ENCODE measurements around the gene DRC3. TPM values are rescaled to one million over a fixed set of nuclear protein-coding genes. Genes with fewer than 3 reads are reported as not detected.

Gene DRC3
- total and polyA plus RNA-seq, 2 donors (not counting 1 experiment from before 2014, with no cell fraction given) = 0.17 TPM; not detected in 1

GRCh38 chr17:17978481-17979424 lies 6.1 kb downstream of the DRC3 start:
- TF ChIP-seq, protein P1, sequence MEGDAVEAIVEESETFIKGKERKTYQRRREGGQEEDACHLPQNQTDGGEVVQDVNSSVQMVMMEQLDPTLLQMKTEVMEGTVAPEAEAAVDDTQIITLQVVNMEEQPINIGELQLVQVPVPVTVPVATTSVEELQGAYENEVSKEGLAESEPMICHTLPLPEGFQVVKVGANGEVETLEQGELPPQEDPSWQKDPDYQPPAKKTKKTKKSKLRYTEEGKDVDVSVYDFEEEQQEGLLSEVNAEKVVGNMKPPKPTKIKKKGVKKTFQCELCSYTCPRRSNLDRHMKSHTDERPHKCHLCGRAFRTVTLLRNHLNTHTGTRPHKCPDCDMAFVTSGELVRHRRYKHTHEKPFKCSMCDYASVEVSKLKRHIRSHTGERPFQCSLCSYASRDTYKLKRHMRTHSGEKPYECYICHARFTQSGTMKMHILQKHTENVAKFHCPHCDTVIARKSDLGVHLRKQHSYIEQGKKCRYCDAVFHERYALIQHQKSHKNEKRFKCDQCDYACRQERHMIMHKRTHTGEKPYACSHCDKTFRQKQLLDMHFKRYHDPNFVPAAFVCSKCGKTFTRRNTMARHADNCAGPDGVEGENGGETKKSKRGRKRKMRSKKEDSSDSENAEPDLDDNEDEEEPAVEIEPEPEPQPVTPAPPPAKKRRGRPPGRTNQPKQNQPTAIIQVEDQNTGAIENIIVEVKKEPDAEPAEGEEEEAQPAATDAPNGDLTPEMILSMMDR (IDR thresholded peaks at IDR 0.05) = no peak
- no peak for TF ChIP-seq EZH2 (IDR thresholded peaks at IDR 0.05; ENCODE audit: borderline replicate concordance, insufficient read depth, low read depth, low read length, poor library complexity, severe bottlenecking)
- peaks cover 5% of the 10 kb centered on the region for H3K4me1 Mint-ChIP-seq
- DNase-seq (no peak), ATAC-seq (ENCODE audit: low read depth) (no peak)
- POLR2A ChIA-PET = no interaction called here
- no peaks in the 10 kb centered on the region for H3K79me2 ChIP-seq (ENCODE audit: control insufficient read depth, insufficient read depth, low read length)
- CTCF ChIA-PET = no interaction called here
- H3K27ac ChIP-seq (ENCODE audit: low read length in 2 of 2) = no peak overlapping the region
- no peaks in the 10 kb centered on the region for H3K27me3 ChIP-seq (replicated peaks in 1 of 4; ENCODE audit: control extremely low read depth in 1 of 4, control insufficient read depth in 3 of 4, insufficient read depth in 4 of 4, low read length in 3 of 4)
- intact Hi-C loops (cut with micrococcal nuclease) = loop anchor here (10.0 kb wide), 1 partner anchor 1996 kb away; the partner anchor contains the start of gene AKAP10
- H3K9ac ChIP-seq (ENCODE audit: low read length) = no peak overlapping the region
- H3K27ac Mint-ChIP-seq = no peak overlapping the region
- H3K9me3 ChIP-seq (ENCODE audit: control extremely low read depth in 1 of 3, control insufficient read depth in 2 of 3, insufficient read depth in 1 of 3, low read length in 2 of 3) = peaks cover 0 to 8% (median 0%) of the 10 kb centered on the region in 3 donors
- H3K4me3 ChIP-seq (ENCODE audit: control extremely low read depth in 1 of 5, extremely low read depth in 1 of 5, insufficient read depth in 1 of 5, low read depth in 2 of 5, low read length in 4 of 5) = no peak overlapping the region
- no peaks in the 10 kb centered on the region for H3K4me1 ChIP-seq (ENCODE audit: control insufficient read depth in 2 of 2, insufficient read depth in 2 of 2, low read length in 2 of 2)
- no peaks in the 10 kb centered on the region for H3K36me3 ChIP-seq (replicated peaks in 1 of 2; ENCODE audit: control extremely low read depth in 1 of 2, control insufficient read depth in 1 of 2, extremely low read depth in 1 of 2, insufficient read depth in 2 of 2, low read length in 1 of 2)
- no peaks in the 10 kb centered on the region for H3K9me3 Mint-ChIP-seq (ENCODE audit: insufficient read depth)
- H3K27me3 Mint-ChIP-seq = no peaks in the 10 kb centered on the region
- no peak overlapping the region for H3K4me2 ChIP-seq (replicated peaks; ENCODE audit: low read depth, low read length, poor library complexity, severe bottlenecking)
- 72% methylated on average over 13 of the region's 14 CpGs for WGBS (ENCODE audit: insufficient coverage)
- no peak overlapping the region for H2AFZ ChIP-seq (ENCODE audit: insufficient read depth, low read depth, low read length, poor library complexity, severe bottlenecking)
- H3K4me3 Mint-ChIP-seq = no peak overlapping the region
- no peaks in the 10 kb centered on the region for H4K20me1 ChIP-seq (ENCODE audit: control insufficient read depth, insufficient read depth, low read length, poor library complexity, severe bottlenecking)

DNA sequence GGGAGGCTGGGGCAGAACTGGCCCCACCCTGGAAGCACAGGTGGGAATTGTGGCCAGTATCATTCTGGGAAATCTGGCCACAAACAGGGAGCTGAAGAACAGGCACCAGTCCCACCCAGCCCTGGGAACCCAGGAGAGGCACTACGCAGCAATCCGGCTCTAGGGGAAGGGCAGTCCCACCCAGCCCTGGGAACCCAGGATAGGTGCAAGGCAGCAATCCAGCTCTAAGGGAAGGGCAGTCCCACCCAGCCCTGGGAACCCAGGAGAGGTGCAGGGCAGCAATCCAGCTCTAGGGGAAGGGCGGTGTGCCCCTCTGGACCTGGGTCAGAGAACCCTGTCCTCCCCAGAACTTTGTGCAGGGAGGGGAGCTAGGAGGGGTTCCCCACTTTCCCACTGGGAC lies 7.1 kb downstream of the DRC3 start:
- Mint-ChIP-seq H3K4me3 (no peak overlapping the region), H3K27me3 (no peaks in the 10 kb centered on the region), H3K27ac (no peak overlapping the region), H3K4me1 (peaks cover 5% of the 10 kb centered on the region), H3K9me3 (ENCODE audit: insufficient read depth) (no peaks in the 10 kb centered on the region)
- Histone ChIP-seq H3K27me3 (replicated peaks in 1 of 4; ENCODE audit: control extremely low read depth in 1 of 4, control insufficient read depth in 3 of 4, insufficient read depth in 4 of 4, low read length in 3 of 4) (no peaks in the 10 kb centered on the region), H4K20me1 (ENCODE audit: control insufficient read depth, insufficient read depth, low read length, poor library complexity, severe bottlenecking) (no peaks in the 10 kb centered on the region), H3K4me2 (replicated peaks; ENCODE audit: low read depth, low read length, poor library complexity, severe bottlenecking) (no peak overlapping the region), H3K27ac (ENCODE audit: low read length in 2 of 2) (no peak overlapping the region), H3K36me3 (replicated peaks in 1 of 2; ENCODE audit: control extremely low read depth in 1 of 2, control insufficient read depth in 1 of 2, extremely low read depth in 1 of 2, insufficient read depth in 2 of 2, low read length in 1 of 2) (no peaks in the 10 kb centered on the region), H2AFZ (ENCODE audit: insufficient read depth, low read depth, low read length, poor library complexity, severe bottlenecking) (no peak overlapping the region), H3K4me3 (ENCODE audit: control extremely low read depth in 1 of 5, extremely low read depth in 1 of 5, insufficient read depth in 1 of 5, low read depth in 2 of 5, low read length in 4 of 5) (no peak overlapping the region), H3K4me1 (ENCODE audit: control insufficient read depth in 2 of 2, insufficient read depth in 2 of 2, low read length in 2 of 2) (no peaks in the 10 kb centered on the region), H3K79me2 (ENCODE audit: control insufficient read depth, insufficient read depth, low read length) (no peaks in the 10 kb centered on the region), H3K9ac (ENCODE audit: low read length) (no peak overlapping the region), H3K9me3 (ENCODE audit: control extremely low read depth in 1 of 3, control insufficient read depth in 2 of 3, insufficient read depth in 1 of 3, low read length in 2 of 3) (peaks cover 0 to 8% (median 0%) of the 10 kb centered on the region in 3 donors)
- ATAC-seq (ENCODE audit: low read depth) = no peak
- no peak for DNase-seq
- intact Hi-C loops (cut with micrococcal nuclease) = loop anchor here (10.0 kb wide), 1 partner anchor 1995 kb away; the partner anchor contains the start of gene AKAP10
- ChIA-PET CTCF (no interaction called here), POLR2A (no interaction called here)
- TF ChIP-seq EZH2 (IDR thresholded peaks at IDR 0.05; ENCODE audit: borderline replicate concordance, insufficient read depth, low read depth, low read length, poor library complexity, severe bottlenecking) = no peak
- TF ChIP-seq, protein P1 (IDR thresholded peaks at IDR 0.05) = no peak
- 88% methylated on average over 3 of the region's 3 CpGs for WGBS (ENCODE audit: insufficient coverage)

Measured in B cell (primary cell).